Neural cell (in vitro differentiated cells): ENCODE data around the gene PLCB4.

Source experiments
- CTCF ChIP-seq: fragments of 450-650 bp; IDR thresholded peaks from 2 replicates; pipeline ENCODE4 v1.5.1; 2014; ENCODE audit warnings: antibody characterized with exemption, mild to moderate bottlenecking, moderate library complexity; ENCODE audit not compliant: poor library complexity, severe bottlenecking
- EP300 ChIP-seq: fragments of 450-650 bp; conservative IDR thresholded peaks from 2 replicates; pipeline ENCODE4 v1.6.1; 2014; ENCODE audit warnings: antibody characterized with exemption, mild to moderate bottlenecking, moderate library complexity; ENCODE audit not compliant: poor library complexity, severe bottlenecking
- EZH2 ChIP-seq: fragments of 200-600, 300-800 bp; shearing (Covaris generic), sonication (generic); IDR thresholded peaks from 2 replicates; pipeline ENCODE4 v1.6.1; 2014; ENCODE audit warnings: antibody characterized with exemption, low read length, borderline replicate concordance, mild to moderate bottlenecking; ENCODE audit not compliant: insufficient read depth, poor library complexity, severe bottlenecking
- POLR2AphosphoS5 ChIP-seq: IDR thresholded peaks from 2 replicates; pipeline ENCODE4 v1.6.1; 2012

GRCh38 chr20:9253006-9253539, 184.2 kb downstream of the PLCB4 start:
- no peak for TF ChIP-seq CTCF
- no peak for TF ChIP-seq EP300
- TF ChIP-seq POLR2AphosphoS5: no peak
- no peak for TF ChIP-seq EZH2
